Measurements from ENCODE around the gene RRM1.
A peak's percentile ranks its signal among the peaks of the same experiment; 100 is the strongest.
"Not testable (repeated sequence)": the region's sequence is repeated elsewhere in the genome, so short reads cannot be mapped to it uniquely, and the experiment has no call there.

Gene RRM1

GRCh38 chr11:4084406-4085125 is 10.0 kb upstream of the RRM1 start:
- no peak for DNase-seq

- no peak for DNase-seq
Observed at GRCh38 chr11:4085575-4085974, 9.0 kb upstream of the RRM1 start.

DNA sequence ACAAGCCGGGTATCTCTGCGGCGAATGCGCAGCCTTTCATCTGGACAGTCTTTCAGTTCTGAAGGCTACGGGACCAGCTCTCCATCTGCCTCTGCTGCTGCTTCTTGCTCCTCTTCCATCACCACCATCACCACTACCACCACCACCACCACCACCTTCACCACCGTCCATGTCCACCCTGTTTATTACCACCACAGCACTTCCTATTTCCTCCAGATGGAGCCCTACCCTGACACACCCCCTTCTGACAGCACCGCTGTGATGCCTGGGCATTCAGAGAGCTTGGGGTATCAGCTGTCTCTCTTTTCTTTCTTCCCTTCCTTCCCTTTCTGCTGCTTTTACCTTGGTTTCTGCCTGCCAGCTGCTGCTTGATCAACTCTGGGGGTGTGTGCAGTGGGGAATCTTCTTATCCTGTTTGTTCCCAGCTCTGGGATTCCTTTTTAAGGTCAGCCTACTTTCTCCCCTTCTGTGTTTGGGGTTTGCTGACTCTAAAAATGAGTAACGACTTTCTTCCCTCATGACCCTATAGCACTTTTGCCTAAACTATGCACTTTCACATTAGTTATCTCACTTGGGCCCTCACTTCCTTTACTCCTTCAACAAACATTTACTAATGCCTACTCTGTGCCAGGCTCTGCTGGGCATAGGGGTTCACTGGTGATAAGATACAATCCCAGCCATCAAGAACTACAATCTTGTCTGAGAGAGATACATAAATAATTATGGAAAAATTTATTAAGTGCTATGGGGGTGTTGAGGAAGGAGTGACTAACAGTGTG is 7.8 kb upstream of the RRM1 start:
- DNase-seq = no peak

GRCh38 chr11:4087551-4087950 is 7.0 kb upstream of the RRM1 start:
- DNase-seq = no peak

DNA sequence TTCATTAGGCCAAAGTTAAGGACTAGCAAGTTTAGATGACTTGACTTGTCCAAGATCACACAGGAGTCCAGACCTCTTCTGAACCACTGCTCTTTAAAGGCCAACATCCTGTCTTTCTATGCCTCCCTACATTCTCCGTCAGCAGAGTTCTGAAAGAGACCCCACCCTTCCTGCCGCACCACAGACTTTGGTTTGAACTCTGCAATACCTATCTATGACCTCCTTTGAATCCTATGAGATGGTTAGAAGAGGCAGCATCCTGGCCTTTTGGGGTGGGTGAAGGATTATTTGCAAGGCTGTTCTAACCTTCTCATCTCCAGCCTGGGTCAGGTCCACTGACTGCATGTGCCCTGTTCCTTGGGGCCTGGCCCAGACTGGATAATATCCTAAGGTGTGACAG is 4.3 kb upstream of the RRM1 start:
- peak; percentile 27 to 84 (median 60) for DNase-seq

DNA sequence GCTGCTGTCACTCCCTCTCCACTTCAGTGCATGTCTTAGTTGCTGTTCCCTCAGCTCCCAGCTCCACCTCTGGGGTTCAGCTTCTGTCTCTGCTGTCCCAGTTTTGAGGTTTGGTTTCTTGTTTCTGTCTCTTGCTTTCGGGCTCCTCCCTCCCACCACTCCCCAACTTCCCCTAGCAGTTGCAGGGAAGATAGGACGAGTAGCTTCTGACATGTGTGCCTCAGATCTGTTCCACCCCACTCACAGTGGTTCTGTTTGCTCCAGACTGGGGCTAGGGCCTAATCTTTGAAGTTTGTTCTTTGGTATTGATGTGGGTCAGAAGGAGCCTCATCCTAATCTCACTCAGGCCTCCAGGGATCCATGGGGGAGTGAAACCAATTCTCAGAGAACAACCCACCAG is 2.6 kb upstream of the RRM1 start:
- DNase-seq = peak in 2 of 6 experiments; percentile 13 to 34

DNA sequence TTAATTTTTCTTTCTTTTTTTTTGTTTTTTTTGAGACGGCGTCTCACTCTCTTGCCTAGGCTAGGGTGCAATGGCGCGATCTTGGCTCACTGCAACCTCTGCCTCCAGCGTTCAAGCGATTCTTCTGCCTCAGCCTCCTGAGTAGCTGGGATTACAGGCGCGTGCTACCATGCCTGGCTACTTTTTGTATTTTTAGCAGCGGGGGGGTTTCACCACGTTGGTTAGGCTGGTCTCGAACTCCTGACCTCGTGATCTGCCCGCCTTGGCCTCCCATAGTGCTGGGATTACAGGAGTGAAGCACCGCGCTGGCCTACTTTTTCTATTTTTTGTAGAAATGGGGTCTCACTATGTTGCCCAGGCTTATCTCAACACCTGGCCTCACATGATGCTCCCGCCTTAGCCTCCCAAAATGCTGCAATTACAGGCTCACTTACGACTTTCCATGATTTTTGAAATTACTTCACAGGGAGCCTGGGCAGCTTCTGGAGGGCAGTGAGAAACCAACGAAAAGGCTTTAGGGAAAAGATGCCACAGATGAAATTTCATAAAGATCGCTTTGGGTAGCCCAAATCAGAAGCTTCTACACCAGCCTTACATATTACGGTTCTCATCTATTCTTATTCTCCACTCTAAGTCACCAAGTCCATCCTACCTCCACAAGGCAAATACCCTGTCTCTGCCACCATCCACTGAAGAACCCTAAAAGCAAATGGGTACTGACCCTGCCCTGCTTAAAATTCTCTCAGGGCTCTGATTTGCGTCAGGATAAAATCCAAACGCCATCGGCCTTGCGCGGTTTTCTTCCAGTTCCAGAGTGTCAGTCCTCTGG is 866 bp upstream of the RRM1 start:
- DNase-seq = no peak

- peak in 1 of 6 experiments; percentile 12 for DNase-seq
Observed at GRCh38 chr11:4095509-4096230, 1.1 kb downstream of the RRM1 start.

DNA sequence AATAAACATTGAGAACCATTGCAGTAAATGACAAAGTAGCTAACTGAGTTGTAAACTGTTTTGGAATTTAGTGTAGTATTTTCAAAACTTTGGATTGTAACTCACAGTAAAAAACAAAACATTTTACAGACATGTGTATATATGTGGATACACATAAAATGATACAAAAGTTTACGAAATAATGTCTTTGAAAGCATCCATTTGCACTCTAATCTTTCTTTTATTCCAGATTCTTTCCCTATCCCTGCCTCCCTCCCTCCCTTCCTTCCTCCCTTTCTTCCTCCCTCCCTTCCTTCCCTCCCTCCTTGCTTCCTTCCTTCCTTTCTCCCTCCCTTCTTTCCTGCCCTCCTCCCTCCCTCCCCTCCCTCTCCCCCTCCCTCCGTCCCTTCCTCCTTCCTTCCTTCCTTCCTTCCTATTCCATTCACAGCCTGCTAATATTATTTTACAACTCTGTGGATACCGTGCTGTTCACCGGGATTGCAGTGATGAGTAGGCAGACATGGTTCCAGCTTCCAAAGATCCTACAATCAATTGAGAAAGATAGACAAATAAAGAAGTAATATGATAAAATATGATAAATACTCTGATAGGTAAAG is 3.5 kb downstream of the RRM1 start:
- DNase-seq = no peak

- no peak for DNase-seq
Observed at GRCh38 chr11:4102711-4103110, 8.1 kb downstream of the RRM1 start.

DNA sequence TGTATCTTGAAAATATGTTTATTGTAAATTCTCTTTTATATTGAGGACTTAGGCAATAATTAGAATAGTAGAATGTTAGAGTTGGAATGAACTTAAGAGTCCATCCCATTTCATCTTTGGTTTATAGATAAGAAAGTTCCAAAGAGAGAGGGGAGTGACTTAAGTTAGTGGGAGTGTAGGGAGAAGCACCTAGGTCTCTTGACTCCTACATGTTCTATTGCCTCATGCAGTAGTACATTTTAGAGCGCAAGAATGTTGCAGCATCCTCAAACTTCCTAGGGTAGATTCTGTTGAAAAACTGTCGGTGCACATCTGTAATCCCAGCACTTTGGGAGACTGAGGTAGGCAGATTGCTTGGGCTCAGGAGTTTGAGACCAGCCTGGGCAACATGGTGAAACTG is 8.7 kb downstream of the RRM1 start:
- DNase-seq = no peak

- DNase-seq = no peak
Observed at GRCh38 chr11:4105916-4106315, 11.3 kb downstream of the RRM1 start.

- DNase-seq = no peak
Observed at GRCh38 chr11:4111834-4112233, 17.2 kb downstream of the RRM1 start.

- DNase-seq = no peak
Observed at GRCh38 chr11:4115128-4115527, 20.5 kb downstream of the RRM1 start.

DNA sequence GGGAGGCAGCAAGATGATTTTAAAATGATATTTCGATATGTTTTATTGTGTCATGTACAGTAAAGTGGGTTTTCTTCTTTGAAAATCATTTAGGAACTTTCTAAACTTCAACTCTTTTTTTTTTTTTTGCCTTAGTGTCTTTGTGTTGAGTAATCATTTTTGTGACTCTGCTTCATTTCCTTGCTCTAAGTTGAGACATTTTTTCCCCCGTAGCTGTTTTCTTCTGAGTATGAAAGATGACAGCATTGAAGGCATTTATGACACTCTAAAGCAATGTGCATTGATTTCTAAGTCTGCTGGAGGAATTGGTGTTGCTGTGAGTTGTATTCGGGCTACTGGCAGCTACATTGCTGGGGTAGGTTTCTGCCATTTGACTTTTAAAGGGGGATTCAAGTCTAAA is 23.5 kb downstream of the RRM1 start:
- DNase-seq = no peak

GRCh38 chr11:4123218-4123617 is 28.6 kb downstream of the RRM1 start:
- DNase-seq = no peak

DNA sequence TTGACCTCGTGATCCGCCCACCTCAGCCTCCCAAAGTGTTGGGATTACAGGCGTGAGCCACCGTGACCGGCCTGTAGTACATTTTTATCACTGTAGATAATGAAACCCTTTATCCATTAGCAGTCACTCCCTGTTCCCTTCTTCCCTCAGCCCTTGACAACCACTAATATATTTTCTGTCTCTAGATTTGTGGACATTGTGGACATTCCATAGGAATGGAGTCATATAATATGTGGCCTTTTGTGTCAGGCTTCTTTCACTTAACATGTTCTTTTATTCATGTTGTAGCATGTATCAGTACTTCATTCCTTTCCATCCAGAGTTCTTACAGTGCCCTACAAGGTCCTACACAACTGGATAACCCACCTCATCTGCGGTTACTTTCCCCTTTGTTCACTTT is 30.5 kb downstream of the RRM1 start:
- DNase-seq = no peak

- DNase-seq = no peak
Observed at GRCh38 chr11:4127357-4127756, 32.8 kb downstream of the RRM1 start.

GRCh38 chr11:4130219-4130618 is 35.6 kb downstream of the RRM1 start:
- DNase-seq = not testable (repeated sequence)

GRCh38 chr11:4134806-4135205 is 40.2 kb downstream of the RRM1 start:
- DNase-seq = no peak

- no peak for DNase-seq
Observed at GRCh38 chr11:4138497-4138896, 43.9 kb downstream of the RRM1 start.

GRCh38 chr11:4140067-4140636 is 45.6 kb downstream of the RRM1 start:
- no peak for DNase-seq

Data from stimulated activated naive CD4-positive, alpha-beta T cell (primary cell).